ENCODE measurements around the gene PRODH2. TPM values are rescaled to one million over a fixed set of nuclear protein-coding genes. Genes with fewer than 3 reads are reported as not detected.
A peak's percentile ranks its signal among the peaks of the same experiment; 100 is the strongest.

PRODH2 gene
- total RNA-seq, 1 experiment from 2014 or later: not detected

- Histone ChIP-seq H3K27me3 (ENCODE audit: low read length) (no peaks in the 10 kb centered on the region), H4K20me1 (ENCODE audit: low read length) (no peaks in the 10 kb centered on the region), H3F3A (ENCODE audit: low read length, unreplicated experiment) (peaks cover 3% of the 10 kb centered on the region), H3K9me2 (replicated peaks; ENCODE audit: low read length) (no peaks in the 10 kb centered on the region), H3K4me3 (ENCODE audit: low read length) (peak within 1 kb of the TSS; percentile 77), H3K4me1 (ENCODE audit: insufficient read depth, low read length) (peaks cover 7% of the 10 kb centered on the region), H2AFZ (ENCODE audit: low read length) (peak within 1 kb of the TSS; percentile 72), H3K27ac (ENCODE audit: low read length) (0 out of 2 replicates have a peak within 1 kb of the TSS, but pooled peaks have one; percentile 25), H3K36me3 (ENCODE audit: low read depth, low read length) (no peaks in the 10 kb centered on the region), H3K9ac (ENCODE audit: low read length) (peak within 1 kb of the TSS; percentile 40; the same call in 1 of the 2 replicates), H3K9me3 (ENCODE audit: low read length) (no peaks in the 10 kb centered on the region), H3K4me2 (ENCODE audit: low read length) (peak within 1 kb of the TSS; percentile 88), H3K79me2 (ENCODE audit: low read length) (peaks cover 15% of the 10 kb centered on the region)
- CTCF ChIA-PET: interaction anchor here (0.6 kb wide), 1 partner anchor 62 kb away, joined by 4 read pairs; no protein-coding TSS in a partner anchor
- DNase-seq (no peak), ATAC-seq (no peak)
- TF ChIP-seq CTCF (conservative IDR thresholded peaks at IDR 0.05; ENCODE audit: low read depth, low read length) (no peak), EZH2 (IDR thresholded peaks at IDR 0.05; ENCODE audit: low read length, unreplicated experiment) (no peak), EZH2phosphoT487 (IDR thresholded peaks at IDR 0.05; ENCODE audit: borderline replicate concordance, low read length) (no peak)
- intact Hi-C loops (cut with micrococcal nuclease): no loop called here
- no TSS peak for BruUV-seq (replicated peaks)
- POLR2A ChIA-PET (ENCODE audit: unreplicated experiment): no interaction called here
Observed at GRCh38 chr19:35756377-35757230, 56.0 kb downstream of the PRODH2 start, which contains the start of gene HSPB6. HSPB6 (minus strand) TSS chr19:35757029; CDS start chr19:35757008, 21 bp downstream.

- no peaks in the 10 kb centered on the region for H3K9me3 ChIP-seq (ENCODE audit: low read length)
- no peaks in the 10 kb centered on the region for H3K9me2 ChIP-seq (replicated peaks; ENCODE audit: low read length)
- TF ChIP-seq CTCF (conservative IDR thresholded peaks at IDR 0.05; ENCODE audit: low read depth, low read length) (no peak), EZH2 (IDR thresholded peaks at IDR 0.05; ENCODE audit: low read length, unreplicated experiment) (no peak), EZH2phosphoT487 (IDR thresholded peaks at IDR 0.05; ENCODE audit: borderline replicate concordance, low read length) (no peak)
- H3F3A ChIP-seq (ENCODE audit: low read length, unreplicated experiment): peaks cover 3% of the 10 kb centered on the region
- H3K4me2 ChIP-seq (ENCODE audit: low read length): no peak overlapping the region
- intact Hi-C loops (cut with micrococcal nuclease): no loop called here
- H3K4me3 ChIP-seq (ENCODE audit: low read length): no peak overlapping the region
- H4K20me1 ChIP-seq (ENCODE audit: low read length): no peaks in the 10 kb centered on the region
- DNase-seq (no peak), ATAC-seq (no peak)
- no peak overlapping the region for H3K9ac ChIP-seq (ENCODE audit: low read length)
- ChIA-PET POLR2A (ENCODE audit: unreplicated experiment) (no interaction called here), CTCF (no interaction called here)
- no peaks in the 10 kb centered on the region for H3K27me3 ChIP-seq (ENCODE audit: low read length)
- peaks cover 7% of the 10 kb centered on the region for H3K4me1 ChIP-seq (ENCODE audit: insufficient read depth, low read length)
- H3K36me3 ChIP-seq (ENCODE audit: low read depth, low read length): no peaks in the 10 kb centered on the region
- no peak overlapping the region for H2AFZ ChIP-seq (ENCODE audit: low read length)
- BruUV-seq (replicated peaks): no TSS peak
- no peak overlapping the region for H3K27ac ChIP-seq (ENCODE audit: low read length)
- peaks cover 15% of the 10 kb centered on the region for H3K79me2 ChIP-seq (ENCODE audit: low read length)
Observed at GRCh38 chr19:35755550-35756376, 56.9 kb downstream of the PRODH2 start.

All from PC-3 (cell line).